Measurements from ENCODE around the gene PRRG1.

DNA sequence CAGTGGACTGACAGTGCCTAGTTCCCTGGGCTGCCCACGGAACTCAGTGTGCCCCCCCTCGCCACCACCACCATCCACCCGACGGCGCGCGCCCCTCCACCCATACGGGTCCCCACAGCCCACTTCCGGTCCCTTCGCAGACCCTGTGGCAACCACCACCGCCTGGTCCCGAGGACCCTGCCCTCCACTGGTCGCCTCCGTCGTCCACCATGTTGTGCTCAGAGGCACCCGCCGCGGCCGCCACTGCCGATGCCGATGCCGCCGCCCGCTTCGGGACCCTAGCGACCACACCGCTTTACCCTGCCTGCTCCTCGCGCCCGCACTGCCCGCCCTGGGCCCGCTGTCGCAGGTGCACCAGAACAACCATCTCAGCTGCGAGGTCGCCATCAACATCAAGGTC, 155.8 kb downstream of the PRRG1 start:
- TF ChIP-seq, protein P1, sequence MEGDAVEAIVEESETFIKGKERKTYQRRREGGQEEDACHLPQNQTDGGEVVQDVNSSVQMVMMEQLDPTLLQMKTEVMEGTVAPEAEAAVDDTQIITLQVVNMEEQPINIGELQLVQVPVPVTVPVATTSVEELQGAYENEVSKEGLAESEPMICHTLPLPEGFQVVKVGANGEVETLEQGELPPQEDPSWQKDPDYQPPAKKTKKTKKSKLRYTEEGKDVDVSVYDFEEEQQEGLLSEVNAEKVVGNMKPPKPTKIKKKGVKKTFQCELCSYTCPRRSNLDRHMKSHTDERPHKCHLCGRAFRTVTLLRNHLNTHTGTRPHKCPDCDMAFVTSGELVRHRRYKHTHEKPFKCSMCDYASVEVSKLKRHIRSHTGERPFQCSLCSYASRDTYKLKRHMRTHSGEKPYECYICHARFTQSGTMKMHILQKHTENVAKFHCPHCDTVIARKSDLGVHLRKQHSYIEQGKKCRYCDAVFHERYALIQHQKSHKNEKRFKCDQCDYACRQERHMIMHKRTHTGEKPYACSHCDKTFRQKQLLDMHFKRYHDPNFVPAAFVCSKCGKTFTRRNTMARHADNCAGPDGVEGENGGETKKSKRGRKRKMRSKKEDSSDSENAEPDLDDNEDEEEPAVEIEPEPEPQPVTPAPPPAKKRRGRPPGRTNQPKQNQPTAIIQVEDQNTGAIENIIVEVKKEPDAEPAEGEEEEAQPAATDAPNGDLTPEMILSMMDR (IDR thresholded peaks at IDR 0.05; ENCODE audit: insufficient read depth, low read length, poor library complexity, severe bottlenecking), result no peak
- TF ChIP-seq EZH2phosphoT487 (conservative IDR thresholded peaks at IDR 0.05; ENCODE audit: low read length), result no peak
